ENCODE data around the gene ABTB1. TPM values are rescaled to one million over a fixed set of nuclear protein-coding genes. Genes with fewer than 3 reads are reported as not detected.

Gene ABTB1
- total and polyA plus RNA-seq, 9 donors = 5.5 to 64.4 (median 26.7) TPM

DNA sequence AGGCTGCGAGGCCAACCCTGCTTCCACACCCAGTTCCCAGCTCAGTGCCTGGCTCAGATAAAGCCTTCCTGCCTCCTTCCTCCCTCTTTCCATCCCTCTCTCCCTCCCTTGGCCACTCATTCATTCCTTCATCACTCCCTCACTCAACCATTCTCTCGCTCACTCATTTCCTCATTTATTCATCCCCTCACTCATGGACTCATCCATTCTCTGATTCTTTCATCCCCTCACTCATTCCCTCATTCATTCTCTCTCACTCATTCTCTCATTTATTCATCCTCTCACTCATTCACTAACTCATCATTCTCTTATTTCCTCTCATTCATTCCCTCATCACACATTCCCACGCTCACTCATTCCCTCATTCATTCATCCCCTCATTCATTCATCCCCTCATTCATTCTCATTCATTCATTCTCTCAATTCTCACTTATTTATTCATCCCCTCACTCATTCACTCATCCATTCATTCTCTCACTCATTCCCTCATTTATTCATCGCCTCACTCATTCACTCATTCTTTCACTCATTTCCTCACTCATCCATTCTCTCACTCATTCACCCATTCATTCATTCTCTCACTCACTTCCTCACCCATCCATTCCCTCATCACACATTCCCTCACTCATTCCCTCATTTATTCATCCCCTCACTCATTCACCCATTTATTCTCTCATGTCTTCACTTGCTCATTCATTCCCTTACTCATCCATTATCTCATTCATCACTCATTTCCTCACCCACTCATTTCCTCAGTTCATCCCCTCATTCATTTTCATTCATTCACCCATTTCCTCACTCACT is 13.2 kb downstream of the ABTB1 start:
- peaks cover 2% of the 10 kb centered on the region for H3K4me1 ChIP-seq (ENCODE audit: insufficient read depth)
- H3K36me3 ChIP-seq = no peaks in the 10 kb centered on the region
- TF ChIP-seq CTCF (IDR thresholded peaks at IDR 0.05) = no peak
- TF ChIP-seq POLR2A (IDR thresholded peaks at IDR 0.05) = no peak
- no peak for TF ChIP-seq EP300 (IDR thresholded peaks at IDR 0.05)
- H3K4me3 ChIP-seq = no peak overlapping the region
- H3K9me3 ChIP-seq = no peaks in the 10 kb centered on the region
- H3K27me3 ChIP-seq = no peaks in the 10 kb centered on the region
- DNase-seq = no peak
- intact Hi-C loops (cut with DNase I) = no loop called here
- WGBS, 3 donors = 76 to 85% (median 77%) methylated on average over 4 of the region's 4 CpGs
- H3K27ac ChIP-seq = no peak overlapping the region

GRCh38 chr3:127686512-127686894 is 13.8 kb downstream of the ABTB1 start:
- TF ChIP-seq CTCF (IDR thresholded peaks at IDR 0.05) = no peak
- no peak for TF ChIP-seq EP300 (IDR thresholded peaks at IDR 0.05)
- TF ChIP-seq POLR2A (IDR thresholded peaks at IDR 0.05) = no peak
- Histone ChIP-seq H3K4me1 (ENCODE audit: insufficient read depth) (peaks cover 2% of the 10 kb centered on the region), H3K9me3 (no peaks in the 10 kb centered on the region), H3K4me3 (no peak overlapping the region), H3K36me3 (no peaks in the 10 kb centered on the region), H3K27me3 (no peaks in the 10 kb centered on the region), H3K27ac (no peak overlapping the region)
- DNase-seq = no peak
- intact Hi-C loops (cut with DNase I) = no loop called here

DNA sequence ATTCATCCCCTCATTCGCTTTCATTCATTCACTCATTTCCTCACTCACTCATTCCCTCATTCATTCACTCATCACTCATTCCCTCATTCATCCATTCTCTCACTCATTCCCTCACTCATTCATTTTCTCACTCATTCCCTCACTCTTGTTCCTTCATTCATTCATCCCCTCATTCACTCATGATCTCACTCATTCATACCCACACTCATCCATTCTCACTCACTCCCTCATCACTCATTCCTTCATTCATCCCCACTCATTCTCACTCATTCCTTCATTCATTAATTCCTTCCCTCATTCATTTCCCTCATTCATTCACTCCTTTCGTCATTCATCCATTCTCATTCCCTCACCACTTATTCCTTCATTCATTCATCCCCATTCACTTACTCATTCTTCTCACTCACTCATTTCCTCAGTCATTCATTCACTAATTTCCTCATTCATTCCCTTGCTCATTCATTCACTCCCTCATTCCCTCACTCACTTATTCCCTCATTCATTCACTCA is 14.5 kb downstream of the ABTB1 start:
- Histone ChIP-seq H3K4me1 (ENCODE audit: insufficient read depth) (peaks cover 2% of the 10 kb centered on the region), H3K9me3 (no peaks in the 10 kb centered on the region), H3K27ac (no peak overlapping the region), H3K27me3 (no peaks in the 10 kb centered on the region), H3K4me3 (no peak overlapping the region), H3K36me3 (no peaks in the 10 kb centered on the region)
- no peak for TF ChIP-seq POLR2A (IDR thresholded peaks at IDR 0.05)
- TF ChIP-seq EP300 (IDR thresholded peaks at IDR 0.05) = no peak
- TF ChIP-seq CTCF (IDR thresholded peaks at IDR 0.05) = no peak
- WGBS, 3 donors = 97 to 98% (median 98%) methylated on average over 2 of the region's 2 CpGs
- intact Hi-C loops (cut with DNase I) = no loop called here
- DNase-seq = no peak

DNA sequence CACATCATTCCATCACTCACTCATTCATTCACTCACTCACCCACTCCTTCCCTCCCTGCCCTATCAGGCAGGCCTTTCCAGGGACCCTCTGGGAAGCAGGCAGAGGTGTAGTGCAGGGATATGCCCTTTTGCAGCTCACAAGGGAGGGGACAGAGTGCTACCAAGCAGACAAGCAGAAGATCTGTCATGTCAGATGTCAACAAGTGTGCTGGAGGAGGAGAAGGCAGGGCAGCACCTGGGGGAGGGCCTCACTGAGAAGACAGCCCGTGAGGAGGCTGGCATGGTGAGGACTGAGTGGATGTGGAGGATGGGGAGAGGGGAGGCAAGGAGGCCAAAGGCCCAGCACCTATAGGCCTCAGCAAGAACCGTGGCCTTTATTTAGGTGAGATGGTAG is 15.3 kb downstream of the ABTB1 start:
- Histone ChIP-seq H3K27me3 (no peaks in the 10 kb centered on the region), H3K4me1 (ENCODE audit: insufficient read depth) (peaks cover 2% of the 10 kb centered on the region), H3K9me3 (no peaks in the 10 kb centered on the region), H3K27ac (no peak overlapping the region), H3K4me3 (no peak overlapping the region), H3K36me3 (no peaks in the 10 kb centered on the region)
- intact Hi-C loops (cut with DNase I) = no loop called here
- WGBS, 3 donors = 49 to 63% (median 55%) methylated on average over 2 of the region's 2 CpGs
- DNase-seq = peak in 1 of 5 donors; percentile 6
- TF ChIP-seq POLR2A (IDR thresholded peaks at IDR 0.05) (no peak), CTCF (IDR thresholded peaks at IDR 0.05) (no peak), EP300 (IDR thresholded peaks at IDR 0.05) (no peak)

All from ovary (tissue), 9 donors.